HepG2 (cell line): ENCODE results near the gene ASL. TPM values are rescaled to one million over a fixed set of nuclear protein-coding genes. Genes with fewer than 3 reads are reported as not detected.

ENCODE experiments used
- AHDC1 ChIP-seq: sonication (generic); formaldehyde crosslinking; IDR thresholded peaks from 2 replicates; pipeline ENCODE4 v1.5.1; 2020; ENCODE audit warnings: mild to moderate bottlenecking, missing genetic modification reagents, borderline replicate concordance
- ARID4A ChIP-seq: sonication (generic); formaldehyde crosslinking; IDR thresholded peaks from 2 replicates; pipeline ENCODE4 v1.5.0; 2020; ENCODE audit warnings: mild to moderate bottlenecking, missing genetic modification reagents, borderline replicate concordance
- ARNTL ChIP-seq: sonication (generic); formaldehyde crosslinking; IDR thresholded peaks from 2 replicates; pipeline ENCODE4 v1.4.0; 2020; ENCODE audit warnings: mild to moderate bottlenecking, missing genetic modification reagents
- CSRNP2 ChIP-seq: sonication (generic); formaldehyde crosslinking; conservative IDR thresholded peaks from 2 replicates; pipeline ENCODE4 v1.8.0; 2022; ENCODE audit warnings: low read depth, missing genetic modification reagents
- ELF1 ChIP-seq: sonication (generic); formaldehyde crosslinking; IDR thresholded peaks from 2 replicates; pipeline ENCODE4 v1.4.0; 2020; ENCODE audit warnings: missing genetic modification reagents
- KMT2B ChIP-seq: IDR thresholded peaks from 2 replicates; pipeline ENCODE4 v1.6.1; 2016; ENCODE audit warnings: missing genetic modification reagents, missing compliant biosample characterization
- MAF1 ChIP-seq: sonication (generic); formaldehyde crosslinking; IDR thresholded peaks from 2 replicates; pipeline ENCODE4 v1.5.0; 2020; ENCODE audit warnings: missing genetic modification reagents, borderline replicate concordance
- NBN ChIP-seq: fragments of 450-650 bp; conservative IDR thresholded peaks from 2 replicates; pipeline ENCODE4 v1.6.1; 2017
- NFYC ChIP-seq: IDR thresholded peaks from 2 replicates; pipeline ENCODE4 v1.6.1; 2016; ENCODE audit warnings: missing genetic modification reagents, missing compliant biosample characterization
- PITX1 ChIP-seq: sonication (generic); formaldehyde crosslinking; IDR thresholded peaks from 2 replicates; pipeline ENCODE4 v1.5.1; 2020; ENCODE audit warnings: mild to moderate bottlenecking, missing genetic modification reagents
- RBFOX2 ChIP-seq: fragments of 200-400 bp; formaldehyde crosslinking; IDR thresholded peaks from 2 replicates; pipeline ENCODE4 v1.6.1; 2017; ENCODE audit warnings: low read depth, mild to moderate bottlenecking, low read length
- SPEN ChIP-seq: sonication (generic); formaldehyde crosslinking; IDR thresholded peaks from 2 replicates; pipeline ENCODE4 v1.5.1; 2020; ENCODE audit warnings: low read depth, mild to moderate bottlenecking, missing genetic modification reagents
- XRCC5 ChIP-seq: fragments of 200-400 bp; formaldehyde crosslinking; optimal IDR thresholded peaks from 2 replicates; pipeline ENCODE3; 2017; ENCODE audit warnings: mild to moderate bottlenecking, low read length
- YY1 ChIP-seq: IDR thresholded peaks from 2 replicates; pipeline ENCODE4 v1.6.1; 2011; ENCODE audit warnings: low read length, low read depth, moderate library complexity, mild to moderate bottlenecking; ENCODE audit not compliant: insufficient read depth, insufficient replicate concordance
- ZNF512 ChIP-seq: sonication (generic); formaldehyde crosslinking; IDR thresholded peaks from 2 replicates; pipeline ENCODE4 v1.4.0; 2020; ENCODE audit warnings: mild to moderate bottlenecking, missing genetic modification reagents
- ZNF737 ChIP-seq: sonication (generic); formaldehyde crosslinking; IDR thresholded peaks from 2 replicates; pipeline ENCODE4 v1.5.0; 2020; ENCODE audit warnings: missing genetic modification reagents, mild to moderate bottlenecking, borderline replicate concordance
- polyA plus RNA-seq, 8 experiments: library from polyadenylated mRNA; depleted of rRNA in 3 of 8; stranded (reverse) in 7 of 8; unstranded in 1 of 8; fragments of >200 nt; fragmentation: Illumina TruSeq in 4 of 8; extraction: Trizol in 4 of 8; gene quantifications; 2 replicates each; pipeline versions ENCODE4 v1.2.1 to v1.2.3, GENCODE V29; 2011 to 2016; ENCODE audit warnings: low read depth in 4 of 8, missing spikeins in 1 of 8, mixed read lengths in 1 of 8; ENCODE audit not compliant: insufficient read depth in 1 of 8
- total RNA-seq, 5 experiments: library from RNA; depleted of rRNA; stranded (reverse); fragments of >200 nt; fragmentation: Illumina TruSeq; extraction: Trizol; gene quantifications; 2 replicates each; pipeline ENCODE4 v1.2.3, GENCODE V29; 2016; ENCODE audit warnings: low read depth in 1 of 5

Gene ASL
- total and polyA plus RNA-seq, 2 of the 13 experiments (the other 11 are each of a cell fraction or from before 2014, with no cell fraction given): 71.4 to 96.5 TPM

- TF ChIP-seq AHDC1 (CRISPR knock-in tag): no peak
- no peak for TF ChIP-seq MAF1
- no peak for TF ChIP-seq NBN
- TF ChIP-seq ZNF737: no peak
- TF ChIP-seq CSRNP2 (CRISPR knock-in tag): no peak
- TF ChIP-seq XRCC5: no peak
- TF ChIP-seq YY1: no peak
- no peak for TF ChIP-seq KMT2B (CRISPR knock-in tag)
- TF ChIP-seq PITX1 (CRISPR knock-in tag): no peak
- no peak for TF ChIP-seq ZNF512 (CRISPR knock-in tag)
- peak; percentile 58; the same call in 1 of the 2 replicates for TF ChIP-seq ELF1 (CRISPR knock-in tag)
- no peak for TF ChIP-seq RBFOX2
- no peak for TF ChIP-seq ARNTL
- TF ChIP-seq ARID4A (CRISPR knock-in tag): no peak; the same call in none of the 2 replicates
- TF ChIP-seq NFYC (CRISPR knock-in tag): no peak
- no peak for TF ChIP-seq SPEN (CRISPR knock-in tag)
These were observed 1.1 kb downstream of the ASL start (continued) for GRCh38 chr7:66076462-66077329.
